ENCODE measurements around the gene PCDHA10.

DNA sequence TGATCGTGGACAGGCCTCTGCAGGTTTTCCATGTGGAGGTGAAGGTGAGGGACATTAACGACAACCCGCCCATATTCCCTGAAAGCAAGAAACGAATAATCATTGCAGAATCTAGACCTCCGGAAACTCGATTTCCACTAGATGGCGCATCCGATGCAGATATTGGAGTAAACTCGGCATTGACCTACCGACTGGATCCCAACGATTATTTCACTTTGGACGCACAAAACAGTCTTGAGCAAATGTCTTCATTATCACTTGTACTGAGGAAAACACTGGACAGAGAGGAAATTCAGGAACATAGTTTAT is 26.8 kb downstream of the PCDHA10 start:
- TF ChIP-seq, protein P1, sequence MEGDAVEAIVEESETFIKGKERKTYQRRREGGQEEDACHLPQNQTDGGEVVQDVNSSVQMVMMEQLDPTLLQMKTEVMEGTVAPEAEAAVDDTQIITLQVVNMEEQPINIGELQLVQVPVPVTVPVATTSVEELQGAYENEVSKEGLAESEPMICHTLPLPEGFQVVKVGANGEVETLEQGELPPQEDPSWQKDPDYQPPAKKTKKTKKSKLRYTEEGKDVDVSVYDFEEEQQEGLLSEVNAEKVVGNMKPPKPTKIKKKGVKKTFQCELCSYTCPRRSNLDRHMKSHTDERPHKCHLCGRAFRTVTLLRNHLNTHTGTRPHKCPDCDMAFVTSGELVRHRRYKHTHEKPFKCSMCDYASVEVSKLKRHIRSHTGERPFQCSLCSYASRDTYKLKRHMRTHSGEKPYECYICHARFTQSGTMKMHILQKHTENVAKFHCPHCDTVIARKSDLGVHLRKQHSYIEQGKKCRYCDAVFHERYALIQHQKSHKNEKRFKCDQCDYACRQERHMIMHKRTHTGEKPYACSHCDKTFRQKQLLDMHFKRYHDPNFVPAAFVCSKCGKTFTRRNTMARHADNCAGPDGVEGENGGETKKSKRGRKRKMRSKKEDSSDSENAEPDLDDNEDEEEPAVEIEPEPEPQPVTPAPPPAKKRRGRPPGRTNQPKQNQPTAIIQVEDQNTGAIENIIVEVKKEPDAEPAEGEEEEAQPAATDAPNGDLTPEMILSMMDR (IDR thresholded peaks at IDR 0.05): no peak
- TF ChIP-seq POLR2A (IDR thresholded peaks at IDR 0.05): no peak
